Measurements from ENCODE around the gene NQO1. TPM values are rescaled to one million over a fixed set of nuclear protein-coding genes. Genes with fewer than 3 reads are reported as not detected.

NQO1 gene
- total and polyA plus RNA-seq, 2 of the 4 experiments (the other 2 are of a cell fraction) = 304 to 426 TPM

- POLR2A ChIA-PET (ENCODE audit: unreplicated experiment) = no interaction called here
- no peak overlapping the region for H2AFZ ChIP-seq (replicated peaks; ENCODE audit: low read length, poor library complexity)
- no peak overlapping the region for H3K23ac ChIP-seq (ENCODE audit: low read depth, low read length)
- intact Hi-C loops (cut with micrococcal nuclease) (no loop called here), dilution Hi-C loops (cut with HindIII; ENCODE audit: low sequenced_read_pairs, unreplicated experiment) (no loop called here), in situ Hi-C loops (cut with MboI; ENCODE audit: low sequenced_read_pairs) (no loop called here)
- H2BK15ac ChIP-seq (ENCODE audit: low read depth, low read length) = no peak overlapping the region
- no peak for DNase-seq
- no peak overlapping the region for H3K4me3 ChIP-seq (ENCODE audit: insufficient read depth, low read depth, low read length)
- no peak overlapping the region for H3K9ac ChIP-seq (ENCODE audit: low read depth, low read length)
- H3K27ac ChIP-seq (ENCODE audit: insufficient read depth, low read length) = no peak overlapping the region
- no peak overlapping the region for H3K14ac ChIP-seq (replicated peaks; ENCODE audit: low read depth, low read length)
- no CpG with 5 or more reads among the region's 2 CpGs for WGBS, 2 experiments (ENCODE audit: extremely low coverage in 2 of 2, insufficient read length in 1 of 2)
- H2BK120ac ChIP-seq (ENCODE audit: low read depth, low read length) = no peak overlapping the region
- H3K56ac ChIP-seq (ENCODE audit: extremely low read depth, insufficient read depth, low read length) = no peak overlapping the region
- no TSS peak for BruUV-seq (replicated peaks)
- CTCF ChIA-PET = interaction anchor here (0.6 kb wide), 1 partner anchor 93 kb away, joined by 4 read pairs; no protein-coding TSS in a partner anchor
- peaks cover 2% of the 10 kb centered on the region; the same call in 1 of the 2 replicates for H3K4me1 ChIP-seq (ENCODE audit: control insufficient read depth, insufficient read depth, low read length)
- H2AK9ac ChIP-seq (replicated peaks; ENCODE audit: low read depth, low read length, poor library complexity) = no peak overlapping the region
- no peak for ATAC-seq (ENCODE audit: low read depth)
- H4K20me1 ChIP-seq (ENCODE audit: insufficient read depth, low read length) = peaks cover 4% of the 10 kb centered on the region; the same call in 1 of the 2 replicates
- no peak overlapping the region for H3K18ac ChIP-seq (ENCODE audit: low read depth, low read length)
- H4K8ac ChIP-seq (ENCODE audit: low read depth in 2 of 2, low read length in 2 of 2) = no peak overlapping the region
- no peak overlapping the region for H2AK5ac ChIP-seq (ENCODE audit: low read depth, low read length)
- peaks cover 51 to 56% of the 10 kb centered on the region in 2 experiments for H3K79me1 ChIP-seq (ENCODE audit: low read depth in 1 of 2, low read length in 2 of 2)
- no peak overlapping the region for H4K5ac ChIP-seq (ENCODE audit: low read depth, low read length)
- H2BK5ac ChIP-seq (ENCODE audit: low read depth, low read length, poor library complexity, severe bottlenecking) = no peak overlapping the region
- H3K36me3 ChIP-seq (ENCODE audit: control insufficient read depth, insufficient read depth, low read length) = no peaks in the 10 kb centered on the region
- H3K9me1 ChIP-seq (ENCODE audit: insufficient read depth, low read length) = peaks cover 3% of the 10 kb centered on the region; the same call in 1 of the 2 replicates
- TF ChIP-seq MXI1 (IDR thresholded peaks at IDR 0.05; ENCODE audit: borderline replicate concordance, low read depth, low read length) (no peak), CHD1 (IDR thresholded peaks at IDR 0.05; ENCODE audit: low read depth, low read length) (no peak), POLR2A (IDR thresholded peaks at IDR 0.05; ENCODE audit: low read depth, low read length) (no peak), MAFK (IDR thresholded peaks at IDR 0.05; ENCODE audit: low read depth, low read length) (no peak), SMC3 (IDR thresholded peaks at IDR 0.05; ENCODE audit: low read depth, low read length) (no peak)
- H2BK20ac ChIP-seq (ENCODE audit: low read depth, low read length) = no peak overlapping the region
- H3K4me2 ChIP-seq (ENCODE audit: low read depth, low read length) = no peak overlapping the region
- no peaks in the 10 kb centered on the region for H3K27me3 ChIP-seq (ENCODE audit: control insufficient read depth, insufficient read depth, low read length)
- H3K4ac ChIP-seq (ENCODE audit: low read depth, low read length) = no peak overlapping the region
- no peak overlapping the region for H4K91ac ChIP-seq (ENCODE audit: insufficient read depth, low read depth, low read length)
- H3K9me3 ChIP-seq (ENCODE audit: control insufficient read depth, insufficient read depth, low read length) = no peaks in the 10 kb centered on the region
Observed at GRCh38 chr16:69769404-69769803, 43.0 kb upstream of the NQO1 start.
